ENCODE data around the gene DGLUCY.
"Not testable (repeated sequence)": the region's sequence is repeated elsewhere in the genome, so short reads cannot be mapped to it uniquely, and the experiment has no call there.

DGLUCY gene

DNA sequence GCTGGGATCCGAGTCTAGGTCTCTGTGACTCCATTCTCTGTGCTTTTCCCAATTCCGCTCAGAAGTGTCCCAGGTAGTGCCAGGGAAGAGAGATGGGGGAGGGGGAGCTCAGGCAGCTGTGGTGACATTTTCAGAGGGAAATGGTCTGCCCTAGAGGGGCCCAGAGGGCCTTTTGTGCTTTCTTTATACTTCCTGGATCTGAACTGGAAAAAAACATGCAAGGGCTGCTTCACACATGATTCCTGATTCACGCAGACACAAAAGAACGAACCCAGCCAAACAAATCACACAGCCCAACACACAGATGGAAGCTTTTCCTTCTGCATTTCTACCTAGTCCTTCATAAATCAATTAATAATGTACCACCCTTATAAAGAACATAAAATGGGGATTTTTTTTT is 104.1 kb downstream of the DGLUCY start:
- no peak overlapping the region for H3K4me3 ChIP-seq (ENCODE audit: low read depth in 1 of 2, low read length in 2 of 2)
- H3K4me1 ChIP-seq (ENCODE audit: control insufficient read depth in 1 of 2, insufficient read depth in 2 of 2, low read length in 2 of 2), result no peaks in the 10 kb centered on the region
- H3K9me3 ChIP-seq (ENCODE audit: control insufficient read depth in 1 of 2, low read length in 2 of 2), result no peaks in the 10 kb centered on the region
- H3K9ac ChIP-seq (ENCODE audit: low read depth in 1 of 2, low read length in 2 of 2), result no peak overlapping the region
- no peaks in the 10 kb centered on the region for H3K27me3 ChIP-seq (ENCODE audit: control insufficient read depth in 1 of 2, insufficient read depth in 2 of 2, low read length in 2 of 2)
- H3K27ac ChIP-seq (ENCODE audit: low read depth, low read length), result no peak overlapping the region
- peaks cover 30 to 69% of the 10 kb centered on the region in 2 donors for H3K36me3 ChIP-seq (ENCODE audit: control insufficient read depth in 1 of 2, insufficient read depth in 2 of 2, low read length in 2 of 2)

DNA sequence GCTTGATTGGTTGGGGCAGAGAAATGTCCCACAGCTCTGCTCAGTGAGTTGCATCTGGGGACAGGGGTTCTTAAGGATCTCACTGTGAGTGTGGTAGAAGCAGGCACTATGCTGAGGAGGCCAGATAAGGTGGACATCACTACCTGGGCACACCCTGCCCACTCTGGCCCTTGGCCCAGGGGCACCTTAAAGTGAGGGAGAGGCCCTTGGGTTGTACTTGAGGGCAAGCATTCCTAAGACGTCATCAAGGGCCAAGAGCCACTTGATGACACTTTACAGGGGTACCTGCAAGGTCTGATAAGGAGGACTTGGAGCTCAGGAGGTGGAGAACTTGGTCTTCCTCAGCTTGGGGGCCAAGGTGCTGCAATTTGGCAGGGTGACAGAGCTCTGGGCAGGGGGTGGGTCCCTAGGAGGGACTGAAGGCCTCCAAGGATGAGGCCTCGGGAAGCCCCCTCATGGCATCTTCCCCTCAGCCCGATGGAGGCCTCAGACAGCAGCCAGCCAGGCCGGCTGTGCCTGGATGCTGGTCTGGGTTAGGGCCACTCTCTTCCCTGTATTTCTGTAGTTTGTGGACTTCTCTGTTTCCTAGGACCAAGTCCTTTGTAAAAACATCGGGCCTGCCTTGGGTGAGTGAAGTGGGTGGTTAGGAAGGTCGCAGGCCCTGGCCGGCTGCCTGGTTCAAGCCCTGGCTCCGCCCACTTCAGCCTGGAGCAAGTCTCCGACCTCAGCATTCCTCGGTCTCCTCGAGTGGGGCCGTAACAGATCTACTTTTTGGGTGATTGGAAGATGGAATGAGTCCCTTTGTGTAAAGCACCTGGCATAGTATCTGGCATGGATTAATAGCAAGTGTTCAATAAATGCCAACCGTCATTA is 105.9 kb downstream of the DGLUCY start:
- no peaks in the 10 kb centered on the region for H3K4me1 ChIP-seq (ENCODE audit: control insufficient read depth in 1 of 2, insufficient read depth in 2 of 2, low read length in 2 of 2)
- H3K36me3 ChIP-seq (ENCODE audit: control insufficient read depth in 1 of 2, insufficient read depth in 2 of 2, low read length in 2 of 2), result peaks cover 42 to 73% of the 10 kb centered on the region in 2 donors
- no peak overlapping the region for H3K27ac ChIP-seq (ENCODE audit: low read depth, low read length)
- H3K4me3 ChIP-seq (ENCODE audit: low read depth in 1 of 2, low read length in 2 of 2), result no peak overlapping the region
- H3K9me3 ChIP-seq (ENCODE audit: control insufficient read depth in 1 of 2, low read length in 2 of 2), result no peaks in the 10 kb centered on the region
- H3K27me3 ChIP-seq (ENCODE audit: control insufficient read depth in 1 of 2, insufficient read depth in 2 of 2, low read length in 2 of 2), result no peaks in the 10 kb centered on the region
- no peak overlapping the region for H3K9ac ChIP-seq (ENCODE audit: low read depth in 1 of 2, low read length in 2 of 2)

- H3K4me1 ChIP-seq (ENCODE audit: control insufficient read depth in 1 of 2, insufficient read depth in 2 of 2, low read length in 2 of 2), result no peaks in the 10 kb centered on the region
- no peaks in the 10 kb centered on the region for H3K9me3 ChIP-seq (ENCODE audit: control insufficient read depth in 1 of 2, low read length in 2 of 2)
- H3K9ac ChIP-seq (ENCODE audit: low read depth in 1 of 2, low read length in 2 of 2), result no peak overlapping the region
- H3K27ac ChIP-seq (ENCODE audit: low read depth, low read length), result no peak overlapping the region
- H3K36me3 ChIP-seq (ENCODE audit: control insufficient read depth in 1 of 2, insufficient read depth in 2 of 2, low read length in 2 of 2), result peaks cover 43 to 73% of the 10 kb centered on the region in 2 donors
- H3K27me3 ChIP-seq (ENCODE audit: control insufficient read depth in 1 of 2, insufficient read depth in 2 of 2, low read length in 2 of 2), result no peaks in the 10 kb centered on the region
- H3K4me3 ChIP-seq (ENCODE audit: low read depth in 1 of 2, low read length in 2 of 2), result no peak overlapping the region
These were observed 106.7 kb downstream of the DGLUCY start for GRCh38 chr14:91220581-91221000.

DNA sequence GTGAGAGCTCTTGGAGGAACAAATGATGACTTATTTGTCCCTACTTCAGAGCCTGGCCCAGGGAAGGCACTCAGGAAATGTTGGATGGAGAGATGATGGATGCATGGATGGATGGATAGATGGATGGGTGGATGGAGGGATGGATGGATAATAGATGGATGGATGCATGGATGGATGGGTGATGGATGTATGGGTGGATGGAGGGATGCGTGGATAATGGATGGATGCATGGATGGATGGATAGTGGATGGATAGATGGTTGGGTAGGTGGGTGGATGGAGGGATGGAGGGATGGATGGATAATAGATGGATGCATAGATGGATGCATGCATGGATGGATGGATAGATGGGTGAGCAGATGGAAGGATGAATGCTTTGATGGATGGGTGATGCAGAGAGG is 107.4 kb downstream of the DGLUCY start:
- Histone ChIP-seq H3K27me3 (ENCODE audit: control insufficient read depth in 1 of 2, insufficient read depth in 2 of 2, low read length in 2 of 2) (no peaks in the 10 kb centered on the region), H3K4me1 (ENCODE audit: control insufficient read depth in 1 of 2, insufficient read depth in 2 of 2, low read length in 2 of 2) (no peaks in the 10 kb centered on the region), H3K36me3 (ENCODE audit: control insufficient read depth in 1 of 2, insufficient read depth in 2 of 2, low read length in 2 of 2) (peaks cover 37 to 67% of the 10 kb centered on the region in 2 donors), H3K9me3 (ENCODE audit: control insufficient read depth in 1 of 2, low read length in 2 of 2) (no peaks in the 10 kb centered on the region), H3K27ac (ENCODE audit: low read depth, low read length) (no peak overlapping the region), H3K4me3 (ENCODE audit: low read depth in 1 of 2, low read length in 2 of 2) (no peak overlapping the region), H3K9ac (ENCODE audit: low read depth in 1 of 2, low read length in 2 of 2) (no peak overlapping the region)

DNA sequence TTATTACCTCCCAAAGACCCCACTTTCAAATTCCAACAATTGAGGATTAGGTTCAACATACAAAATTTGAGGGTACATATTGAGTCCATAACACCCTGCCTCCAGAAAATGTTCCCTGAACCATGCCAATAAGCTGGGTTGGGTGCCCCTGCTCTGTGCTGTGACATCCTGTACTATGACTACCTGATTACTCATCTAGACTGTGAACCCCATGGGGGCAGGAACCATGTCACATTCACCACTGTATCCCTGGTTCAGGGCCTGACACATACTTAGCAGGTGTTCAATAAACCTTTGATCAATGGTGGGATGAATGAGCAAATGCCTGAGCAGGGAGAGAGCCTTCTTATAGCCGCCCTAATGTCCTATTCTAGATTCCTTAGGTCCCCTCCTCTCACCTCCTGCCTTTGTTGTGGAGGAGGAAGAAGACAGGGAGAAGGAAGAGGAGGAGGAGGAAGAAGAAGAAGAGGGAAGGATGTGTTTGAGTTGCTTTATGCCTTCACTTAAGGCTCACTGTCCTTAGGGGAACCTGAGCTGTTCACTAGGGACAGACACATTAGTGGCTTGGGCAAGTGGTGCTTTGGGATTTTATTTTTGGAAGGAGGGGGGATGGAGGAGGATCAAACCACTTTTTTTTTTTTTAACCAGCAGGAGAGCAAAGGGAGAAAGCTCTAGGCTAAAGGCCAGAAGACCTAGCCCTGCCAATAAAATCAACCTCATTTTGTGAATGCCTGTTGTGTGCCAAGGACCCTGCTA is 109.3 kb downstream of the DGLUCY start:
- Histone ChIP-seq H3K9ac (ENCODE audit: low read depth in 1 of 2, low read length in 2 of 2) (no peak overlapping the region), H3K36me3 (ENCODE audit: control insufficient read depth in 1 of 2, insufficient read depth in 2 of 2, low read length in 2 of 2) (peaks cover 29 to 63% of the 10 kb centered on the region in 2 donors), H3K4me3 (ENCODE audit: low read depth in 1 of 2, low read length in 2 of 2) (no peak overlapping the region), H3K27me3 (ENCODE audit: control insufficient read depth in 1 of 2, insufficient read depth in 2 of 2, low read length in 2 of 2) (no peaks in the 10 kb centered on the region), H3K4me1 (ENCODE audit: control insufficient read depth in 1 of 2, insufficient read depth in 2 of 2, low read length in 2 of 2) (peaks cover 0 to 4% of the 10 kb centered on the region in 2 donors), H3K27ac (ENCODE audit: low read depth, low read length) (no peak overlapping the region), H3K9me3 (ENCODE audit: control insufficient read depth in 1 of 2, low read length in 2 of 2) (no peaks in the 10 kb centered on the region)

GRCh38 chr14:91225025-91225424 is 111.2 kb downstream of the DGLUCY start:
- H3K4me1 ChIP-seq (ENCODE audit: control insufficient read depth in 1 of 2, insufficient read depth in 2 of 2, low read length in 2 of 2), result peaks cover 0 to 16% of the 10 kb centered on the region in 2 donors
- peaks cover 29 to 68% of the 10 kb centered on the region in 2 donors for H3K36me3 ChIP-seq (ENCODE audit: control insufficient read depth in 1 of 2, insufficient read depth in 2 of 2, low read length in 2 of 2)

GRCh38 chr14:91226360-91226759 is 112.5 kb downstream of the DGLUCY start:
- not testable (repeated sequence) for H3K9ac ChIP-seq (ENCODE audit: low read depth in 1 of 2, low read length in 2 of 2); H3K9me3 ChIP-seq (ENCODE audit: control insufficient read depth in 1 of 2, low read length in 2 of 2); H3K27me3 ChIP-seq (ENCODE audit: control insufficient read depth in 1 of 2, insufficient read depth in 2 of 2, low read length in 2 of 2); H3K4me3 ChIP-seq (ENCODE audit: low read depth in 1 of 2, low read length in 2 of 2); H3K27ac ChIP-seq (ENCODE audit: low read depth, low read length)
- peaks cover 27 to 62% of the 10 kb centered on the region in 2 donors for H3K36me3 ChIP-seq (ENCODE audit: control insufficient read depth in 1 of 2, insufficient read depth in 2 of 2, low read length in 2 of 2)
- H3K4me1 ChIP-seq (ENCODE audit: control insufficient read depth in 1 of 2, insufficient read depth in 2 of 2, low read length in 2 of 2), result peaks cover 10 to 30% of the 10 kb centered on the region in 2 donors

More at GRCh38 chr14:91225025-91225424, 111.2 kb downstream of the DGLUCY start:
- Histone ChIP-seq H3K27me3 (ENCODE audit: control insufficient read depth in 1 of 2, insufficient read depth in 2 of 2, low read length in 2 of 2) (no peaks in the 10 kb centered on the region), H3K9me3 (ENCODE audit: control insufficient read depth in 1 of 2, low read length in 2 of 2) (no peaks in the 10 kb centered on the region), H3K4me3 (ENCODE audit: low read depth in 1 of 2, low read length in 2 of 2) (no peak overlapping the region), H3K9ac (ENCODE audit: low read depth in 1 of 2, low read length in 2 of 2) (no peak overlapping the region), H3K27ac (ENCODE audit: low read depth, low read length) (no peak overlapping the region)

- Histone ChIP-seq H3K9me3 (ENCODE audit: control insufficient read depth in 1 of 2, low read length in 2 of 2) (no peaks in the 10 kb centered on the region), H3K27me3 (ENCODE audit: control insufficient read depth in 1 of 2, insufficient read depth in 2 of 2, low read length in 2 of 2) (no peaks in the 10 kb centered on the region), H3K27ac (ENCODE audit: low read depth, low read length) (no peak overlapping the region), H3K9ac (ENCODE audit: low read depth in 1 of 2, low read length in 2 of 2) (no peak overlapping the region), H3K36me3 (ENCODE audit: control insufficient read depth in 1 of 2, insufficient read depth in 2 of 2, low read length in 2 of 2) (peaks cover 23 to 54% of the 10 kb centered on the region in 2 donors), H3K4me3 (ENCODE audit: low read depth in 1 of 2, low read length in 2 of 2) (no peak overlapping the region), H3K4me1 (ENCODE audit: control insufficient read depth in 1 of 2, insufficient read depth in 2 of 2, low read length in 2 of 2) (peaks cover 18 to 35% of the 10 kb centered on the region in 2 donors)
These were observed 113.3 kb downstream of the DGLUCY start for GRCh38 chr14:91227183-91227628.

GRCh38 chr14:91228112-91229004 is 114.5 kb downstream of the DGLUCY start:
- Histone ChIP-seq H3K9me3 (ENCODE audit: control insufficient read depth in 1 of 2, low read length in 2 of 2) (no peaks in the 10 kb centered on the region), H3K36me3 (ENCODE audit: control insufficient read depth in 1 of 2, insufficient read depth in 2 of 2, low read length in 2 of 2) (peaks cover 18 to 49% of the 10 kb centered on the region in 2 donors), H3K4me3 (ENCODE audit: low read depth in 1 of 2, low read length in 2 of 2) (no peak overlapping the region), H3K4me1 (ENCODE audit: control insufficient read depth in 1 of 2, insufficient read depth in 2 of 2, low read length in 2 of 2) (peaks cover 27 to 41% of the 10 kb centered on the region in 2 donors), H3K27ac (ENCODE audit: low read depth, low read length) (no peak overlapping the region), H3K27me3 (ENCODE audit: control insufficient read depth in 1 of 2, insufficient read depth in 2 of 2, low read length in 2 of 2) (no peaks in the 10 kb centered on the region), H3K9ac (ENCODE audit: low read depth in 1 of 2, low read length in 2 of 2) (no peak overlapping the region)
